Glomerular endothelial cell (primary cell): Measurements from ENCODE around the gene ULK4. TPM values are rescaled to one million over a fixed set of nuclear protein-coding genes. Genes with fewer than 3 reads are reported as not detected.
"Not testable (repeated sequence)": the region's sequence is repeated elsewhere in the genome, so short reads cannot be mapped to it uniquely, and the experiment has no call there.

Experiments
- DNase-seq: peaks from one replicate; pipeline ENCODE4 v3.0.0-alpha.2; 2011; ENCODE audit warnings: low read depth, low spot score; ENCODE audit errors: extremely low read depth
- total RNA-seq: library from RNA; depleted of rRNA; stranded (reverse); fragments of >200 nt; gene quantifications from 2 replicates; pipeline ENCODE4 v1.2.3, GENCODE V29; 2015

ULK4 gene
- total RNA-seq, 1 donor from 2014 or later: 11.7 TPM

- no peak for DNase-seq
Measured at GRCh38 chr3:41592753-41593510, 369.0 kb downstream of the ULK4 start.

DNA sequence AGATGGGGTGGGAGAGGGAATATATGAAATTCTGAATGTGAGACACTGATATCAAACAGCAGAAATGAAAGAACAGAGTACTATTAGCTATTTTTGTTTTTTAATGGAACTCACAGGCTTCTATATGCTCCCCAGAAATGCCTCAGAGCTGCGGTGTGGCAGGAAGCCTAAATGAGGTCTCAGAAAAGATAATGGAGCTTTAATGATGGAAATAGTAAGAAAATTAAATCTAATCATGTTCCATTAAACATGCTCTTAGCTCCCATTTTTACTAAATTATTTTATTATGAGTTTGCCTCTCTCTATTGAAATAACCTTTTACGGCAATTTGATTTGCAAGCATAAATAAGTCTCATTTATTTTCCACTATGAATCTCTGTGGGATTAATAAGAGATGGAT, 378.9 kb downstream of the ULK4 start:
- no peak for DNase-seq

DNA sequence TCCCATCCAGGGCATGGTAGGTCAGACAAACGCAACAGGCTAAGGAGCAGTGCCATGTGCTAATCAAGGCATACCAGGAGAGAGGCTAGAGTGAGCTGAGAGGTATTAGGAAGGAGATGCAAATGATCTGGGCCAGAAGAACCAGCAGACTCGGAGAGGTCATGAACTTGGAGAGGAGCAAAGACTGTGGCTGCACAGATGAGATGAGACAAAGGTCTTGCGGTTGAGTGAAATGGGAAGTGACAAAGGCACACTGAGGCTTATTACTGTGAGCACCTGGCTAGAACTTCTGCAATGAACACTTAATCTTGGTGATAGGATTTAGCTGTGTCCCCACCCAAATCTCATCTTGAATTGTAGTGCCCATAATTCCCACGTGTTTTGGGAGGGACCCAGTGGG, 380.2 kb downstream of the ULK4 start:
- DNase-seq: no peak

- DNase-seq: no peak
Measured at GRCh38 chr3:41580274-41580959, 381.5 kb downstream of the ULK4 start.

GRCh38 chr3:41579861-41580260, 382.0 kb downstream of the ULK4 start:
- no peak for DNase-seq

- no peak for DNase-seq
Measured at GRCh38 chr3:41578798-41579197, 383.1 kb downstream of the ULK4 start.

DNA sequence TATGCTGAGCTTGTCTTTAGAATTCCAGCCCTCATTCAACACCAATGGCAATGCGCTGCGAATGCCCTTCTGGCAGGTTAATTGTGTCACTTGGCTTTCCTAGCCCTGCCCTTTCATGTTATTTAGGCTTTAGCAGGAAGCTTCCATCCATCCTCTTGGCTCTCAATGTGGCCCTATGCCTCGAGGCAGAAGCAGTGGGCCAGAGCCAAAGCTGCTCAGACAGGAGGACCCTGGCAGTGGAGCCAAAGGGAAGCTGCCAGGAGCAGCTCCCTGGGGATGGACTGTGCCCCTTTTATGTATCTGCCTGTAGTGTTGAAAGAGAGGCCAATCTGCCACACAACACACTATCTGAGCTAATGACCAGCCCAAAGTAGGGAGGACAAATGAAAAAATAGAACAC, 386.2 kb downstream of the ULK4 start:
- no peak for DNase-seq

DNA sequence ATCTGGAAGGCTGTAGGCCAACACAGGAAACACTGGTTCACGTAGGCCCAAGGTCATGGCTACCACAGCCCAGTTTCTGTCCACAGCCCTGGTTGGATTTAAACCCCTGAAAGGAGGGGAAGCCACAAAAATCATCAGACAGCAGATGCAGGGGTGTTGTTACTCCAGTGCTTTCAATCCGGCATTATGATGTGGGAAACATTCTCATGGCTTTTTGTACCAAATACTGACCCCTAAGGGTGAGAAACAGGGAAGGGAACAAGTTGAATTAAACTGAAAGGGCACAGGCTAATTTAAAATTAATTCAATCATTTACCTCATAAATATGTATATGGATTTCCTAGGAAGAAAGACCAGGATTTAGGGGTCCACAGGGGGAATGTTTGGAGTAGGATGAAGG, 387.0 kb downstream of the ULK4 start:
- no peak for DNase-seq

- no peak for DNase-seq
Measured at GRCh38 chr3:41573591-41573990, 388.3 kb downstream of the ULK4 start.

- DNase-seq: no peak
Measured at GRCh38 chr3:41572092-41572491, 389.8 kb downstream of the ULK4 start.

GRCh38 chr3:41569632-41570305, 392.1 kb downstream of the ULK4 start:
- no peak for DNase-seq

DNA sequence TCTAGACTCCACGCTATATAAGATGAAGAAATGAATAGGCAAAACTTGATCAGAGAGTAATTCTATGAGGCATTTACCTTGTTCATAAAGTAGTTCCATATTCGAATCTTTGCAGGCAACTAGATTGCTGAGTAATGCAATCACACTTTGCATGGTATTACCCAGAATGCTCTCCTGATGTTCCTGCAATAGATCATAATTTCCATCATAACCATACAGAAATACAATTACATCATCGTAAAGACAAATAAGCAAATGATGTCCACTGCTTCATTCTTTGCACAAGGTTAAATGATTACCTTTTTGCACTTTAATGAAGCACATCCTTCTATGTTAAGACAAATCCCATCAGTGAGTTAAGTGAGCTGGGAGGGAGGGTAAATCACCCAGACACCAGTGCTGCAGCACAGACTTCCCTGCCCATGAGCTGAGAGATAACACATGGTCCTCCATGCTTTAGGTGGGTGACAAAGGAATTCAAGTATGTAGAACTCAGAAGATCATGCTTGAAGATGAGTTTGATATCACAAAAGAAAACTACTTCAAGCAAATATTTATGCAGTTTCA, 395.9 kb downstream of the ULK4 start:
- no peak for DNase-seq

DNA sequence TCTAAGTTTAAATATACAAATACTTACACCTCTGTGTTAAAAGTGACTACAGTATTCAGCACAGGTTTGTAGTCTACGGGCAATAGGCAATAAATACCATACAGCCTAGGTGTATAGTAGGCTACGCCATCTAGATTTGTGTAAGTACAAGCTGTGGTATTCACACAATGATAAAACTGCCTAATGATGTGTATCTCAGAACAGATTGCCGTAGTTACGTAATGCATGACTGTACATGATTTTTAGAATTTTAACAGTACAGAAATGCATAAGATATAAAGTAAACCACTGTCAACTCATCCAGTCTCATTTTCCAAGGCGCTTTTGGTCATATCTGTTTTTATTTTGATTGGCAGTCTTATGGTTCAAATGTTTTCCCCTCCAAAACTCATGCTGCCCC, 396.9 kb downstream of the ULK4 start:
- no peak for DNase-seq

GRCh38 chr3:41556245-41556644, 405.7 kb downstream of the ULK4 start:
- not testable (repeated sequence) for DNase-seq

GRCh38 chr3:41532976-41533375, 428.9 kb downstream of the ULK4 start:
- DNase-seq: no peak

DNA sequence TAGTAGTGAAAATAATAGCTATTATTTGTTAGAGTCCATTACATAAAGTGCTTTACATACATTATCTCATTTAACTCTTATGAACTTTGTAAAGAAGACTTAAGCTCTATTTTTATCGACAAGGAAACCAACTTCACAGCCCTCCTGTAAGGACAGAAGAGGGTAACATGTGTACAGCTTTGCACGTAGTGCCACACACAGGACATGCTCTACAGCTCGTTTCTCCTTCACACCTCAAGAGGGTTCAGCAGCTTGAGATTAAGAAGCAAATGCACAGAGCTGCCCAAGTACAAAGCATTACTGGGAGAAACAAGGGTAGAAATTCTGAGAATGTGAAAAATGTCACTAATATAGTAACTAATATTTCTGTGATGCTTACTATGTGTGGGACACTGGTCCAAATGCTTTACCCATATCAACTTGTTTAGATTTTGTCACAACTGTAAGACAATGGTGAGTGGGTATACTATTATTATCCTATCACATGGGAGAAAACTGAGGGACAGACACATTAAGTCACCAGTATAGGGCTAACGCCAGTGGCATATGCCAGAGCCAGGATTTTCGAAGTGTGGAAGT, 434.8 kb downstream of the ULK4 start:
- DNase-seq: no peak

DNA sequence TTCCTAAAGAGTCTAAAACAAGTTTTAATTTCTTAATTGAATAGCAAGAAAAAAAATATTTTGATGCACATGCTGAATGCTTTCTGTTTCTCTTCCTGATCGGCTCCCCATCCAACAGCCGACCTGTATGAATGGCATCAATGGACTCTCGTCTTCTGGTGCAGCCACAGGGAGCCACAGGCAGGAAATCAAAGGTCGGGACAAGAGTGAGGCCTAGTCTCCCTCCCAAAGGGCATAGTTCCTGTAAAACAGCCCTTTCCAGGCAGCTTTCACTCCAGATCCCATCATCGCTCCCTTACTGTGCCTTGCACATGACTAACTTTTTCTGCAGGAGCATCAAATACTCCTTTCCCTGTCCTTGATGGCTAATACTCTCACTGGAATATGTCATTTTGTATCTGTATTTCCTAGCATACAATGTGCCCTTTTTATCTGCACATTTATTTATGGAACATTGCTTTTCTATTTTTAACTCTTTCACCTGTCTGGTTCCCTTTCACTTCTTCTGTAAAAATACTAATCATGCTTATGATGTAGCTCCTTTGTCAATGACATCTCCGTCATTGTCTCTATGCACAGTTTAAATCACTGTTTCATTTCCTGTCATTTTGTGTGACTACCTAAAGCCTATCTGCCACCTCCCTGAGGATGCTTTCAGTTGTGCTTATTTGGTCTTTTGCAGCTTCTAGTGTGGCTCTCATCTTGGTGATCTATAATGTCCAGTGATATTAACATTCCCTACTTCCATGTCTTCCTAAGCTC, 436.4 kb downstream of the ULK4 start:
- DNase-seq: no peak

DNA sequence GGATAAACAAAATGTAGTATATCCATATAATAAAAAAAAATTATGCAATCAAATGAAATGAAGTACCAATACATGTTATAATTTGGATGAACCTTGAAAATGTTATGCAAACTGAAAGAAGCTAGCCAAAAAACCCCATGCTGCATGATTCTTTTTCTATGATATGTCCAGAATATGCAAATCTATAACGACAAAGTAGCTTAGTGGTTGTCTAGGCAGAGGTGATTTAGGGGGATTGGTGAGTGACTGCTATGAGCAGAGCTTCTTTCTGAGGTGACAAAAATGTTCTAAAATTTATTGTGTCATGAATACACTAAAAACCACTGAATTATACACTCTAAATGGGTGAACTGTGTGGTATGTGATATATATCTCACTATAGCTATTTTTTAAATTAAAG, 438.0 kb downstream of the ULK4 start:
- DNase-seq: no peak

DNA sequence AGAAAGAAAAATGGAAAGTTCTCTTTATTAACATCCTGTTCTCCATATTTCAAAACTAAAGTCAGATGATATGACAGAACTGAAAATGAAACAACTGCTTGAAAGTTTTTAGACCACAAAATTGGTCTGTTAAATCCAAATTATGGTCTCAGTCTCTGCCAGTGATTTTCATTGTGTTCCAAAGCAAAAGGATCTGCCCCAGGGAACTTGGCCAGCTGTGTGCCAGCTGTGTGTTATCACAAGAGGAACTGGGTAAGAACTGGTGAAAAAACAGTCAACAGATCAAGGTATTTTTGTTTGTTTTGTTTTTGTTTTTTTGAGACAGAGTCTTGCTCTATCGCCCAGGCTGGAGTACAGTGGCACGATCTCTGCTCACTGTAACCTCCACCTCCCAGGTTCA, 439.3 kb downstream of the ULK4 start:
- no peak for DNase-seq

GRCh38 chr3:41521010-41521655, 440.8 kb downstream of the ULK4 start:
- no peak for DNase-seq
